A549 treated with RU486 at 1 μM for 4 hours (cell line): Measurements from ENCODE around the gene COG5. TPM values are rescaled to one million over a fixed set of nuclear protein-coding genes. Genes with fewer than 3 reads are reported as not detected.

Experiments
- total RNA-seq: library from RNA; stranded (reverse); fragments of 200-300 nt; extraction: Qiagen RNA extraction; gene quantifications from 5 replicates; pipeline ENCODE4 v1.2.3, GENCODE V29; 2022; ENCODE audit warnings: low read depth

The COG5 gene
- total RNA-seq, result 9.7 to 14.3 TPM (median 10.7 TPM) in 5 replicates

GRCh38 chr7:107563775-107564552, at the start of gene COG5, which contains the start of gene DUS4L:
Gene COG5, minus strand, starts transcription at chr7:107563920. Its CDS starts 24 bp downstream, at chr7:107563896.
Gene DUS4L, plus strand, starts transcription at chr7:107563971. Its CDS starts 3,100 bp downstream, at chr7:107567071.

GRCh38 chr7:107579885-107580715, 16.4 kb upstream of the COG5 start, which contains the start of gene BCAP29:
Gene BCAP29, plus strand, starts transcription at chr7:107580246. Its CDS starts 527 bp downstream, at chr7:107580773.

DNA sequence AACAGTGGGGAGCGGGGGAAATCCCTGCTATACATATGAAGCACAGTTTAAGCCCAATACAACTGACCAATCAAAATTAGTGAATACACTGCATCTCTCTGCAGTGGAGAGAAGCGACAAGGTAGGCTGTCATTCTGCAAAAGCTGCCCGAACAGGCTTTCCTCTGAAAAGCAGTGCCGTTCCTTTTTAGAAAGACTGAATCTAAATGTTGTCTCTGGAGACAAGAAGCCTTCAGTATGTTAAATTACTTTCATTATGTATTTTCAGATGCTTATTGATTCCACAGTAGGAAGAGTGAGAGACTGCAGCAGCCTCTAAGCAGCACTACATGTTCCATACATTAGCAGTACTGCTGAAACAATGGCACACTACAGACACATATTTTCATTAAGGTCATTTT, 93.8 kb downstream of the COG5 start, which contains the start of gene GPR22:
TSS of gene GPR22 (plus strand) at position 129 of the 400 bp plus-strand sequence. CDS start 4,004 bp downstream, outside the sequence.

DNA sequence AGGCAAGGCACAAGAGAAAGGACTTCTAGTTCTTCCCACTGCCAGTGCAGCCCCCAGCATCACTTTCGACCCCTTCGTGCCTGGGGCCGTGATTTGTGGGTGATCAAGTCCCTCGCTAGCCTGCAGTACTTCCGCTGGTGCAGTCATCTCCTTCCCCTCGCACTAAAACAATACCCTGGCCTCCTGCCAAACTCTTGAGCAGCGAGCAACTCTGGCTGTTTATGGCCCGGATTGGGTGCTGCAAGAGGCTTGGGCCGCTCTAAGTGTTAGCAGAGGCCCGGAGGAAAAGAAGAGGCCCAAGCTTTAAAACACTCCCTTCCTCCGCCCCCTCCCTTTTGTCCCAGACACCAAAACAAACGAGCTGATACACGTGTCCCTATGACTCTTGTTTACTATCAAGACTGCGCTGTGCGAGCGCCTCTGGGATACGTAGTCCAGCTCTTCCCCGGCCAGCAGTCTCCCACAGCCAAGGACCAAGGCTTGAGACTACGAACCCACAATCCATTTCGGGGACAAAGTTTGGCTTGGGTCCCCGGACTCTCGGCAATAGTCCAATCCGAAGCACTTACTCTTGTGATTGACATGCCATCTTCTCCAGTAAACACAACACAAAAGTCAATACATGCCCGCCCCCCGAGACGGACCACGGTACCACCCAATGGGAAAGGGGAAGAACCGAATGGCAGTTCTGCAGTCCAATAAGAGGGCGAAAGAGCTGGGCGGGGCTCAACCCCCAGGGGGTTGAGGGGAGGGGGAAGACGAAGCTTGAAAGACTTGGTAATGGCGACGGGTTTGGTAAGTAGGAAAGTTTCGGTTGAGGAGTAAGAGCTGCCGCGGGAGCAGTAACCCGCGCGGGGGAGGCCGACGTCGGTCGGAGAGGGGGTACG, 395.2 kb downstream of the COG5 start, which contains the start of gene HBP1:
TSS of gene HBP1 (plus strand) at position 771 of the 887 bp plus-strand sequence. CDS start 10,891 bp downstream, outside the sequence.

Other genes starting within 250 kb of the COG5 start
- not detected in 5 replicates for gene GPR22, start 93.9 kb downstream of the COG5 start, total RNA-seq
- gene DUS4L, start 51 bp upstream of the COG5 start, total RNA-seq, result 6.6 to 11.5 TPM (median 10.6 TPM) in 5 replicates
- 17.6 to 46.5 TPM (median 40.3 TPM) in 5 replicates for gene BCAP29, start 16.3 kb upstream of the COG5 start, total RNA-seq
- gene SLC26A4, start 96.9 kb upstream of the COG5 start, total RNA-seq, result 0.04 to 0.16 TPM (median 0.09 TPM) in 5 replicates
- 29.3 to 56.7 TPM (median 35.3 TPM) in 5 replicates for gene CBLL1, start 180.2 kb upstream of the COG5 start, total RNA-seq
- gene SLC26A3, start 239.3 kb upstream of the COG5 start, total RNA-seq, result not detected in 5 replicates